ENCODE measurements around the gene ZNF736.

DNA sequence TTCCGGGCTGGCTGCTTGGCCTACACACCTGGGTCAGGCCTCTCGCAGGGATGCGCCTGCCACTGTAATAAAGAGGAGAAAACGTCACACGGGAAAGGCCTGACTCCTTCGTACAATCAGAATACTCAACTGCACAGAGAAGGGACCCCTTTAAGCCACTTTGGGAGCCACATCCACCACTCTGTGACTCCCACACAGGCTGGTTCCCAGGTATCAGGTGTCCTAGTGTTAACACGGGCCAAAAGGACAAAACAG lies 5.8 kb upstream of the ZNF736 start:
- no peak for TF ChIP-seq POLR2A (IDR thresholded peaks at IDR 0.05)
- no peak for TF ChIP-seq CTCF (IDR thresholded peaks at IDR 0.05)
